Progenitor cell of endocrine pancreas (in vitro differentiated cells): ENCODE results near the gene FAS. TPM values are rescaled to one million over a fixed set of nuclear protein-coding genes. Genes with fewer than 3 reads are reported as not detected.
A peak's percentile ranks its signal among the peaks of the same experiment; 100 is the strongest.

Source experiments
- DNase-seq: peaks from one replicate; pipeline ENCODE4 v3.0.0; 2021; ENCODE audit warnings: low spot score; ENCODE audit not compliant: unreplicated experiment
- H3K27ac Mint-ChIP-seq: 2 replicates; pipeline ENCODE4 v1.8.0; 2021; ENCODE audit warnings: mild to moderate bottlenecking, moderate library complexity, mixed read lengths
- H3K27me3 Mint-ChIP-seq: 2 replicates; pipeline ENCODE4 v1.8.0; 2021; ENCODE audit warnings: mixed read lengths
- H3K36me3 Mint-ChIP-seq: 2 replicates; pipeline ENCODE4 v1.8.0; 2022; ENCODE audit warnings: mixed read lengths; ENCODE audit not compliant: insufficient read depth
- H3K4me1 Mint-ChIP-seq: 2 replicates; pipeline ENCODE4 v1.8.0; 2021; ENCODE audit warnings: low read depth, mixed read lengths
- H3K4me3 Mint-ChIP-seq: 2 replicates; pipeline ENCODE4 v1.8.0; 2021; ENCODE audit warnings: low read depth, mild to moderate bottlenecking, moderate library complexity, mixed read lengths
- H3K9me3 Mint-ChIP-seq: 2 replicates; pipeline ENCODE4 v1.8.0; 2021; ENCODE audit warnings: low read depth, mixed read lengths
- total RNA-seq: library from RNA; stranded (reverse); gene quantifications from 2 replicates; pipeline ENCODE4 v1.2.1, GENCODE V29; 2021
- TF ChIP-seq, protein P1 (sequence below): fragments of 200-600 bp; sonication (generic); IDR thresholded peaks from one replicate; pipeline ENCODE4 v1.5.0; 2021; ENCODE audit warnings: antibody characterized with exemption, mild to moderate bottlenecking; ENCODE audit not compliant: unreplicated experiment

Gene FAS
- total RNA-seq, 1 donor from 2014 or later: 1.9 TPM

GRCh38 chr10:88962336-88962735 lies 28.3 kb upstream of the FAS start:
- Mint-ChIP-seq H3K9me3 (no peaks in the 10 kb centered on the region), H3K4me3 (no peak overlapping the region), H3K4me1 (peaks cover 7% of the 10 kb centered on the region), H3K27me3 (peaks cover 6% of the 10 kb centered on the region), H3K36me3 (no peaks in the 10 kb centered on the region), H3K27ac (no peak overlapping the region)
- TF ChIP-seq, protein P1, sequence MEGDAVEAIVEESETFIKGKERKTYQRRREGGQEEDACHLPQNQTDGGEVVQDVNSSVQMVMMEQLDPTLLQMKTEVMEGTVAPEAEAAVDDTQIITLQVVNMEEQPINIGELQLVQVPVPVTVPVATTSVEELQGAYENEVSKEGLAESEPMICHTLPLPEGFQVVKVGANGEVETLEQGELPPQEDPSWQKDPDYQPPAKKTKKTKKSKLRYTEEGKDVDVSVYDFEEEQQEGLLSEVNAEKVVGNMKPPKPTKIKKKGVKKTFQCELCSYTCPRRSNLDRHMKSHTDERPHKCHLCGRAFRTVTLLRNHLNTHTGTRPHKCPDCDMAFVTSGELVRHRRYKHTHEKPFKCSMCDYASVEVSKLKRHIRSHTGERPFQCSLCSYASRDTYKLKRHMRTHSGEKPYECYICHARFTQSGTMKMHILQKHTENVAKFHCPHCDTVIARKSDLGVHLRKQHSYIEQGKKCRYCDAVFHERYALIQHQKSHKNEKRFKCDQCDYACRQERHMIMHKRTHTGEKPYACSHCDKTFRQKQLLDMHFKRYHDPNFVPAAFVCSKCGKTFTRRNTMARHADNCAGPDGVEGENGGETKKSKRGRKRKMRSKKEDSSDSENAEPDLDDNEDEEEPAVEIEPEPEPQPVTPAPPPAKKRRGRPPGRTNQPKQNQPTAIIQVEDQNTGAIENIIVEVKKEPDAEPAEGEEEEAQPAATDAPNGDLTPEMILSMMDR: no peak
- DNase-seq: no peak

GRCh38 chr10:88963318-88963717 lies 27.3 kb upstream of the FAS start:
- no peak for DNase-seq
- peaks cover 6% of the 10 kb centered on the region for H3K27me3 Mint-ChIP-seq
- H3K27ac Mint-ChIP-seq: no peak overlapping the region
- H3K4me1 Mint-ChIP-seq: peaks cover 4% of the 10 kb centered on the region
- no peak overlapping the region for H3K4me3 Mint-ChIP-seq
- no peaks in the 10 kb centered on the region for H3K9me3 Mint-ChIP-seq
- TF ChIP-seq, protein P1: peak; percentile 20
- no peaks in the 10 kb centered on the region for H3K36me3 Mint-ChIP-seq

DNA sequence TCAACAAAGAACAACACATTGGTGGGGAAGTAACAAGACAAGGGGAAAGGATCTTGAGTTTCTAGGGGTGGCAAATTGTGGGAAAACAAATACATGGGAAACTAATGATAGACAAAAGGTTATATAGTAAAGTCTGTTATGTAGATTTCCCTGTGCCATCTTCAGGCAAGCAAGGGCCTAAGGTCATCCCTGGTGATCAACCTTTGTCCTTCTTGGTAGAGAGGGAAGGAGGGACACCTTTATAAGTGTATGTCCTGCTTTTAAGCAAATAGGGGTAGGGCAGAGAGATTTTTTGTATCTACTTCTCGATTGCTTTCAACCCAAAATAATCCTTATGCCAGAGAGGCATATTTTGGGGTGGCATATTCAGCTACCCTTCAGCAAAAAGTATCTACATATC lies 26.2 kb upstream of the FAS start:
- H3K27me3 Mint-ChIP-seq: peaks cover 6% of the 10 kb centered on the region
- no peak overlapping the region for H3K27ac Mint-ChIP-seq
- no peak for DNase-seq
- no peak overlapping the region for H3K4me3 Mint-ChIP-seq
- peaks cover 4% of the 10 kb centered on the region for H3K4me1 Mint-ChIP-seq
- no peaks in the 10 kb centered on the region for H3K36me3 Mint-ChIP-seq
- H3K9me3 Mint-ChIP-seq: no peaks in the 10 kb centered on the region
- TF ChIP-seq, protein P1: no peak

GRCh38 chr10:88964869-88965415 lies 25.7 kb upstream of the FAS start:
- no peak overlapping the region for H3K27ac Mint-ChIP-seq
- no peak for DNase-seq
- H3K4me1 Mint-ChIP-seq: peaks cover 4% of the 10 kb centered on the region
- peaks cover 8% of the 10 kb centered on the region for H3K27me3 Mint-ChIP-seq
- no peaks in the 10 kb centered on the region for H3K9me3 Mint-ChIP-seq
- H3K4me3 Mint-ChIP-seq: no peak overlapping the region
- H3K36me3 Mint-ChIP-seq: no peaks in the 10 kb centered on the region
- TF ChIP-seq, protein P1: no peak

GRCh38 chr10:88966797-88967196 lies 23.8 kb upstream of the FAS start:
- Mint-ChIP-seq H3K4me3 (no peak overlapping the region), H3K9me3 (no peaks in the 10 kb centered on the region), H3K27ac (no peak overlapping the region), H3K27me3 (peaks cover 9% of the 10 kb centered on the region), H3K36me3 (no peaks in the 10 kb centered on the region), H3K4me1 (peaks cover 4% of the 10 kb centered on the region)
- TF ChIP-seq, protein P1: no peak
- no peak for DNase-seq
